Endothelial cell of umbilical vein (primary cell): Measurements from ENCODE around the gene ALK.

Experiments used
- POLR2AphosphoS5 ChIP-seq: IDR thresholded peaks from 2 replicates; pipeline ENCODE4 v1.6.1; 2012; ENCODE audit warnings: low read depth, mild to moderate bottlenecking, control low read depth, low read length, moderate library complexity; ENCODE audit not compliant: insufficient read depth
- TF ChIP-seq, protein P1 (sequence below), 2 donors: IDR thresholded peaks; 1 replicate in 1 of 2; 2 replicates in 1 of 2; pipeline ENCODE4 v1.5.1; 2011; ENCODE audit warnings: low read length in 2 of 2, mild to moderate bottlenecking in 2 of 2, moderate library complexity in 2 of 2, control low read depth in 1 of 2, inconsistent platforms in 1 of 2, low read depth in 1 of 2; ENCODE audit not compliant: insufficient read depth in 1 of 2; ENCODE audit errors: extremely low read depth in 1 of 2

DNA sequence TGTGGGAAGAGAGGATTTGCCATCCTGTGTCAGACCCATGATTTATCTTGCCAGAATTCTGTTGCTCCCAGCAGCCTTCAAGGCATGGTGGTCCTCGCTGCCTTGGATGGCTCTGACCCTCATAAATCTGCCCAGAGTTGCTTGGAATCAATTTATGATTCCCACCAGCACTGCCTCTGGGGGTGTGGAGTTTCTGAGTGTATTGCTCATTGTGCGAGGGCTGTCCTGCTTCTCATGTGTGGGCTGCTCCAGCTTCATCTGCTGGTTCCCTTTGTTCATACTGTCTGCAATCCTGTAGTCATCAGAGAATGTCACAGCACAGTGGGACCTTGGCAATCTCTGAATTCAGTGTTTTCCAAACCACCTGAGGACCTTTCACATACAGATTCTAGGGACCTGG, 666.4 kb downstream of the ALK start:
- no peak for TF ChIP-seq POLR2AphosphoS5
- TF ChIP-seq, protein P1, sequence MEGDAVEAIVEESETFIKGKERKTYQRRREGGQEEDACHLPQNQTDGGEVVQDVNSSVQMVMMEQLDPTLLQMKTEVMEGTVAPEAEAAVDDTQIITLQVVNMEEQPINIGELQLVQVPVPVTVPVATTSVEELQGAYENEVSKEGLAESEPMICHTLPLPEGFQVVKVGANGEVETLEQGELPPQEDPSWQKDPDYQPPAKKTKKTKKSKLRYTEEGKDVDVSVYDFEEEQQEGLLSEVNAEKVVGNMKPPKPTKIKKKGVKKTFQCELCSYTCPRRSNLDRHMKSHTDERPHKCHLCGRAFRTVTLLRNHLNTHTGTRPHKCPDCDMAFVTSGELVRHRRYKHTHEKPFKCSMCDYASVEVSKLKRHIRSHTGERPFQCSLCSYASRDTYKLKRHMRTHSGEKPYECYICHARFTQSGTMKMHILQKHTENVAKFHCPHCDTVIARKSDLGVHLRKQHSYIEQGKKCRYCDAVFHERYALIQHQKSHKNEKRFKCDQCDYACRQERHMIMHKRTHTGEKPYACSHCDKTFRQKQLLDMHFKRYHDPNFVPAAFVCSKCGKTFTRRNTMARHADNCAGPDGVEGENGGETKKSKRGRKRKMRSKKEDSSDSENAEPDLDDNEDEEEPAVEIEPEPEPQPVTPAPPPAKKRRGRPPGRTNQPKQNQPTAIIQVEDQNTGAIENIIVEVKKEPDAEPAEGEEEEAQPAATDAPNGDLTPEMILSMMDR (IDR thresholded peaks at IDR 0.05; ENCODE audit: extremely low read depth in 1 of 2, insufficient read depth in 1 of 2, low read depth in 1 of 2, low read length in 2 of 2) = no peak
